ENCODE data around the gene FBXO45.

GRCh38 chr3:196523841-196524240 is 44.6 kb upstream of the FBXO45 start:
- TF ChIP-seq POLR2A (IDR thresholded peaks at IDR 0.05) = no peak
- TF ChIP-seq CTCF (IDR thresholded peaks at IDR 0.05) = no peak
- TF ChIP-seq EP300 (IDR thresholded peaks at IDR 0.05) = no peak

All from suprapubic skin (tissue), 3 donors.